SKM-1 treated with dmso at 0.1 percent for 144 hours (cell line): Measurements from ENCODE around the gene SP5.
"Not testable (repeated sequence)": the region's sequence is repeated elsewhere in the genome, so short reads cannot be mapped to it uniquely, and the experiment has no call there.

Source experiments
- DNase-seq: peaks from one replicate; lab custom pipeline; 2025; ENCODE audit not compliant: unreplicated experiment; lab: John Stamatoyannopoulos, UW

Gene SP5

DNA sequence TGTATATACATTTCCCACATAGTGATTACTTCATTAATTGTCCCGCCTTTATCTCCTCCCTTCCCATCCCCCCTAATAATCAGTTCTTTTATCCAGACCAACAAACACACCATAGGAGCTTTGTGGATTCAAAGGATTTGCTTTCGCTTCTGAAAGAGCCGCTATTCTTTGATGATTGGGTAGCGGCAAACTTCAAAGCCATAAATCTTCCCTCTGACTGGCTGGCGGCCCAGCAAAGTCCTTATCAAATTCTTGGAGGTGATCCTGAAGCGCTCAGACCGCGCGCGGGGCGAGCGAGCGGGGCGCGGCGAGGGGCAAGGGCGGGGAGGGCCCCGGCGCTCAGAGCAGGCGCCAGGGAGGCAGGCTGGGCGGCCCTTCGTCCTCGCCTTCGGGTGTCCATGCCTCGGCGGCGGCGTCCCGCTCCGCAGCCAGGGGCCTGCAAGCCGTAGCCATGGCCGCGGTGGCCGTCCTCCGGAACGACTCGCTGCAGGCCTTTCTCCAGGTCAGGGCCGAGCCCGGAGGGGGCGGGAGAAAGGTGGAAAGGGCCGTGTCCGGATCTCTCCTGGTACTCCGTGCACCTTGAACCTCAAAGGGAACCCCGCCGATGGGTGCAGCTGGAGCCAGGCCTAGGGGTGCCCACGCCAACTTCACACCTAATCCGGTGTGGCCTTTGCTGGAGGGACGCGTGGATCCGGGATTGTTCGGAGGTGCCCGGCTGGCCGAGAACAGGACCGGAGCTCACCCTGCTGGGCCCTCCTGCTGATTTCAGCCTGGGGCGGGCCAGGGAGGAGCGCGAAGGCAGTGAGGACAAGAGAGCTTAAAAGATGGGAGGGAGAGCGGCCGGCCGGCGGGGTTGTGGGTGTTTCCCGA, at the start of gene SP5:
SP5 (plus strand) TSS at position 276 of the 870 bp plus-strand sequence; CDS start at position 452, 176 bp downstream.
- DNase-seq, result no peak

DNA sequence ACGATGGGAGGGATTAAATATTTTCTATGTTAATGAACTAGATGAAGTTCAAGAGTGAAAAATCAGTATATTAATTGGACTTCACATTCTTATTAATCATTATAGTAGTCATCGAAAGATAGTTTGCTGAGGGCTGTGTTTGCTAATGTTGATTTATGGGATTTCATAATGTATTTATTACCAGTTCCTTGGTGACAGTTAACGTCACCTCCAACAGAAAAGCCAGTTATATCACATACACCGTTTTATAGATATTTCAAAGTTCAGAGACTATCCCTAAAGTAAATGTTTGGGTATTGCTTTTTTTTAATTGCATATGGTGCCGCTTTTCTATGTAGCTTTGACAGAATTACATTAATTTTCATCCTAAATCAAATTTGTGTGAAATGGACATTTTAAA, 49.4 kb upstream of the SP5 start:
- no peak for DNase-seq

DNA sequence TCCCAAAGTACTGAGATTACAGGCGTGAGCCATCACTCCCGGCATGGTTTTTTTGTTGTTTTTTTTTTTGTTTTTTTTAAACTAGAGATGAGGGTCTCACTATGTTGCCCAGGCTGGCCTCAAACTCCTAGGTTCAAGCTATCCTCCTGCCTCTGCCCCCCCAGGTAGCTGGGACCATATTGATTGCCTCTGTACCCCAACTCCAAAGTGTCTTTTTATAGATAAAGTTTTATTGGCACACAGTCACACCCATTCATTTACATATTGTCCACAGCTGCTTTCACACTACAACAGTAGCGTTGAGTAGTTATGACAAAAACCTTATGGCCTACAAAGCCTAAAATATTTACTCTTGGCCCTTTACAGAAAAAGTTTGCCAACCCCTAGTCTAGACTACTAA, 45.2 kb upstream of the SP5 start:
- no peak for DNase-seq

DNA sequence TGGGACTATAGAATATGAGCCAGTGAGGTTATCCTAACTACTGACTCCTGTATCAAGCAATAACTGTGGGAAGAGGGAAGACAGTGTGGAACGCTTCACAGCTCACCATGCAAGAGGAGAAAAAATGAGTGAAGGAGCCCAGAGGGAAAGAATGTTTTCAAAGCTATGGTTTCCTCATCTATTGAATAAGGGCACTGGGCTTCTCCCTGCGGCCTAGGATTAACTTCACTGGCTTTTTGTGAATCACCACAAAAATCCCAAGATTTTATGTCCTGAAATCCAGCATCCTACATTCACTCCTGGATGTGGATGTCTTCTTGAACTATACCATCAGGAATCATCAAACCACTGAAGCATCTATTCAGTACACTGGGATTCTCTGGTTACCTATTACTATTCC, 44.5 kb upstream of the SP5 start:
- DNase-seq, result no peak

DNA sequence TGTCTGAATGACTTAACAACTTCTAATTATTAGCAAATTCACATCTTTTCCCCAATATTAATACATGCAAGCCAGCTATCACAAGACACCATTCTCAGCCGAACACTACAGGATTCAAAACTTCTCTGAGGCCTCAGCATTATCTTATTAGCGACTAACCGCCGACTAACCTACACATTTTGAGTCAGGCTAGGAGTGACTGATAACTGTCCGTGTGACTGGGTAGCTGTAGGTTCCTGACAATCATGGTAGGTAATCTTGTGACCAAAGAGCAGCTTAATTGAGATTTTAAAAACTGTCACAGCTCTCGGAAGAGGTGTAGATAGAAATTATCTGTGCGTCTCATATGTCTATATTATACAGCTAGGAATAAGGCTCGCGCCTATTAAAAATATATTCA, 44.1 kb upstream of the SP5 start:
- no peak for DNase-seq

DNA sequence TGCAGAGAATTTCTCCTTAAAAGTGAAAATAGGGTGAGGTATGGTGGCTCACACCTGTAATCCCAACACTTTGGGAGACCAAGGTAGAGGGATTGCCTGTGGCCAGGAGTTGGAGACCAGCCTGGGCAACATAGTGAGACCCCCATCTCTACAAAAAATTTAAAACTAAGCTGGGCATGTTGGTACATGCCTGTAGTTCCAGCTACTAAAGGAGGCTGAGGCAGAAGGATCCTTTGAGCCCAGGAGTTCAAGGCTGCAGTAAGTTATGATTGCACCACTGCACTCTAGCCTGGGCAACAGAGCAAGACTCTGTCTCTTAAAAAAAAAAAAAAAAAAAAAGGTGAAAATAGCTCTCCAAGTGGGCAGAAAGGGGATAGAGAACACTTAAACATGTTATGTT, 40.9 kb upstream of the SP5 start:
- not testable (repeated sequence) for DNase-seq

DNA sequence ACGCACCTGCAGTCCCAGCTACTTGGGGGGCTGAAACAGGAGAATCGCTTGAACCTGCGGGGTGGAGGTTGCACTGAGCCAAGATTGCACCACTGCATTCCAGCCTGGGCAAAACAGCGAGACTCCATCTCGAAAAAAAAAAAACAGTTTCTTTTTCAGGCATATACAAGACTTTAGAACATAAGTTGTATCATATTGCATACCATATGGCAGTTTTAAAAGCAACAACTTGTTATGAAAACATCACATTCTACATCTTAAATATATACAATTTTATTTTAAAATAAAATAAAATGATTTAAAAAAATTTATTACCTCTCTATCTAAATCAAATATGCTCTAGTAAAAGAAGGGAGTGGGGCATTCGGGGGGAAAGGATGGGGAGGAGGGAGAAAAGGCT, 39.4 kb upstream of the SP5 start:
- DNase-seq, result no peak

DNA sequence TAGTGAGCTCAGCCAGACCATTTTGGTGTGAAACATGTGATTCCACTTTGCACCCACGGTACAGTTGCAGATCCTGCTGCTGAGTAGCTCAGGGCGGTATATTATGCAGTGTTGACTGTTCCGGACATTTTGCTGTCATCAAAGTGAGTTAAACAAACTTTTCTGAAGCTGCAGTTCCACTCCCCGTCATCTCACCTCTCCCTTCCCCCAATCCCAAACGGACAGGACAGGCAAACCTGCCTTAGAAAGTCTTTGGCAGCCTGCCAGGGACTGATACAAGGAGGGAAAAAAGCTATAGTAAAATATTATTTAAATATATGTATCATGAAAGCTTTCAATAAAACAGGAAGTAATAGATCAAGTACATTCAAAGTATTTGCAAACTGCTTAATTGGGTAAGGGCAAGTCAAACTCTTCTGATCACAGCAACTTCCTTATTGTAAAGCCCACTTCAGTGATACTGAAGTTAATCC, 35.5 kb upstream of the SP5 start:
- DNase-seq, result no peak

DNA sequence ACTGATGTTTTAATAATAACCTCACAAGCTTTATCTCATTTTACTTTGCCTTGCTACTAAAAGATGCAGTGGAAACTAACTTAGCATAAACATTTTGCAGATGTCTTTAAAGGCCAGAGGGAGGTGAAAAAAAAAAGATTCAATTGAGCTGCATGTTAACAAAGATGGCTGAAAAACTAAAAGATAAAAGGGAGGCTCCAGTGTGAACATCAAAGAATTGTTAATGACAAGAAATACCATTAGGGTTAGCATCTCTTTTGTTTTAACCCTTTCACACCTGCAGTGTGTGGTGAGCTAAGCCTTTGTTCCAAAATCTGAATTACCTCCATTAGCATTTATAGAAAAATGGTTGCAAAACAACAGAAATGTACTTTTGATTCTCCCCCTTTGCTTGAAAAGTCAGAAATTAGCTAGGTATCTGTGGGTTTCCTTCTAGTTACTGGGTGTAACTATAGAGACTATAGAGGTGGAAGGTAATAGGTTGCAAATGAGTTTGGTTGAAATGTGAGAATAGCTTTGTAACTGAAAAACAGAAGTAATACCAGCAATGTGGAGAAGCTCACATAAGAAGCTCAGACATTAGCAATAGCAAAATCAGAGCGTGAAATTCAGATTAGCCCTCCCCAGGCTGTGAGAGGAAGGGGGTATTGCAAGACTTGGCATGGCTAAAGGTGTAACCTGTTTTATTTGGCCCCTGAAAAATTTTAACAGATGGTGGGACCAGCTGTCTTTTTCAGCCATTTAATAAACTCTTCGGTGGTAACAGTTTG, 34.8 kb upstream of the SP5 start:
- DNase-seq, result no peak

DNA sequence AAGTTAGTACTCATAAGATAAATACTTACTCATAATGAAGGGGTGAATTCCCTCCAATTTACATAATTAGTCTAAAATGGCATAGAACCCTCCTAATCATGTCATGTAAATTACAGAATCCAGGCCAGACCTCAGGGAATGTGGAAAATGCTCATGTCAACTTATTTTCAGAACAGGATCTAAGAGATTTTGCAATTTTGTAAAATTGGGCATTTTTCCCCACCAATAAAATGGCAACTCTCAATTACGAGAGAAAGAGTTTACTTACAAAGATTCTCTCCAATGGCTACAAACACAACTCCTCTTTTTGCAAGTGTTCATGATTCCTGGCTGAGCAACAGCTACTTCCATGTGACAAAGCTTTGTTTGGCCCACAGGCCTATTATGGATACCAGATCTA, 33.8 kb upstream of the SP5 start:
- no peak for DNase-seq

DNA sequence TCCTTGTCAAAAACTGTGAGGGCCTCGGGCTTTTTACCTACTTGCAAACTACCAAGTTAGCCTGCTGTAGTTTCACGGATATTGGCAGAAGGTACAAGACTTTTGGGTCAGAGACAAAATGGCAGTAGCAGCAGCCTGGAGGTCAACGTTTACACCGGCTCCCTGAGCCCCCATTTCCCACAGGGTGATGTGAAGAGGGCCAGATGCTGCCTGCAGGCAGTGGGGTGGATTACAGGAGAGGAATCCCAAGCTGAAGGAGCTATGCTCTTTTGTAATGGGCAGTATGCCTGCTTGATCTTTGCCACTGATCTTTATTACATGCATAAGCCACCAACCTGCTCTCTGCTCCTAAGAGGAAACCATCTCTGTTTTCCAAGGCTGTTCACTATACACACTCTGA, 29.5 kb upstream of the SP5 start:
- no peak for DNase-seq

DNA sequence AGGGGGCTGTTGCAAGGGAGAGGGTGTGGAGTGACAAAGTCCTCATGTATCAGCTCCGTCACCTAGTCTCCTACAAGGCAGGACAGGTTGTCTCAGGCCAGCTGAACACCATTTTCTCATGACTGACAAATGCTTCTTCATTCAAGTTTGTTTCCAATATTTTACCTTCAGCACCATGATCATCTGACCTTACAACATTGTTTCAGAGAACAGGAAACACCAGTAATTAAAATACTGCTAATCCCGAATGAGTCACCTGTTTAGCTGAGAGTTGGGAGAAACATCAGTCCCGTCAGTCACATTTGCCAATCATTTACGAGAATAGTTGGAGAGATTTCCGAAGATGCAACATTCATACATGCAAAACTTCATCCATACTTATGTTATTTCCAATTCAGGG, 25.7 kb upstream of the SP5 start:
- DNase-seq, result no peak

DNA sequence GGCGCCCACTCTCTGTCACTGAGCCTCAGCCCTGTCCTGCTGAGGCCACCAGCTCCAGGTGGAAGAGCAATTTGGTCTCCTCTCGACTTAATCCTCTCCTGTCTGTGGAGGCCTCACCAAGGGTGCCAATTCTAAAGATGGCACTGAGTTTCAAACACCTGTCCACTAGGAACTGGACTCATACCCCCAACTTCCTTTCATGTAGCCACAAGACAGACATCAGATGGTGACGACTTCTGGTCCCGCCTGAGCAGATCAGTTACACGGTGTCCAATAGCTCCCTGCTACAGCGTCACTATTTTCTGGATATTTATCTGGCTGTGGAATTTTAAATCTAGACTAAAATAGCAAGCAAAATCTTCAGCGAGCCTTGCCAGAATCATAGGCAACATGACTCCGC, 24.5 kb upstream of the SP5 start:
- DNase-seq, result no peak

DNA sequence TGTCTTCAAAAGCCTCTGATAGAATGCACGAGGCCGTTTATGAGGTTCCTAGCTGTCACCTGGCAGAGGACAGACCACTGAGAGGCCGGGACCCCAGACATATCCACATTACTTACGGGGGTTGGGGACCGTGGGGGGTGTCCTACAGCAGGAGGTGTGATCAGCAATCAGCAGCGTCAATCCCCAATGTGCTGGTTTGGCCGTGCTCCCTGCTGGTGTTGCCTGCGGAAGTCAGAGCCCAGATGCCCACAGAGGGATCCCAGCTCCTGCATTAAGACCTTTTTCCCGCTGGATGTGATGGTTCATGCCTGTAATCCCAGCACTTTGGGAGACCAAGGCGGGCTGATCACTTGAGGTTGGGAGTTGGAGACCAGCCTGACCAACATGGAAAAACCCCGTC, 20.8 kb upstream of the SP5 start:
- DNase-seq, result no peak

DNA sequence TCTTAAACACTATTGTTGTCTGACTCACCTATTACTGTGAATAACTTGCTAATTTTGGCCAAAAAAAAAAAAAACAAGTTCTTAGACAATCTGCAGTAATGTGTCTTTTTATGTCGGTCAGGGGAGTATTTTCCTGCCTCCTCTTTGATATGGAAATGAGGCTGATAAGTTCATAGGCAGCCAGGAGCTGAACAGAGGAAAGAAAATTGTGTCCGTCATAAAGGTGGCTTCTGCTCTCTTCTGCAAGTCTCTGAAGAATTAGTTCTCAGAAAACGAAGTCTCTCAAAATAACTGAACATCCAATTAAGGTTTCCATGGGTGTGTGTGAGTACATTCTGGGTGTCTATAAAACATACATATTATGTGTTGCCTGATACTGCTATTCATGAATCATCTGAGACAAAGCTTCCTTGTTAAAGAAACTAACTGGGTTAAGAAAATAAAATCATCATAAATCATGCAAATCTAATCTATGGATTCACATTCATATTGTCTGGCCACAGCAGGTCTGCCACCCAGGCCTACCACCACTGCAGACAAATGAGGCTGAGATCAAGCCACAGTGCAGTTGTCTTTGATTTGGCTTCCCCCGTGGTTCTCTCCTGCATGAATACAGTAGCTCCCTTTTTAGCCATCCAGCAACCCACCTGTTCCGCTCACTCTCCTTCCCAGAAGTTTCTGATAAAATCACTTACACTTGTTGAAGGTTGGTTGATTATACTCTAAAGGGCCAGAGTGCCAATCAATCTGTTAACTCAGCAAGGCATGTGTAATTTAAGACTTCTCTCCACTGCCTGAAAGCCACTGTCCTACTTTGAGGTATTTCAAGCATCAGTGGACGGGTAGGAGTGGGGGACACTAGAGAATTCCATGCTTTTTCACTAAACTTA, 19.4 kb upstream of the SP5 start:
- DNase-seq, result no peak

DNA sequence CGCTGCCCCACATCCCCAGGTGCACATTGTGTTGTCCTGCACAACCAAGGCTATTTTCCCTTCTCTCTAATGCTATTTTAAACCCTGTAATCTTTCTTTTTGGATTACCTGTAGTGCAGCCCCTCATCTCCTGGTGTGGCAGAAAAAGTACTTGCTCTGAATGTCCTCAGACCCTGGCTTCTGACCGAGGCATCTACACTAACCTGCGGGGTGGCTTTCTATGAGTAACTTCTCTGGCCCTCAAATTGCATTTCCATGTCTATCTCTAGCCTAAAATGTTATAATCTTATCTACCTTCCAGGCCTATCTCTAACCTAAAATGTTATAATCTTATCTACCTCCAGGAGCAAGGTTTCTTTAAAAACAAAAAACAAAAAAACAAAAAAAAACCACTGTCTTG, 18.2 kb upstream of the SP5 start:
- no peak for DNase-seq

DNA sequence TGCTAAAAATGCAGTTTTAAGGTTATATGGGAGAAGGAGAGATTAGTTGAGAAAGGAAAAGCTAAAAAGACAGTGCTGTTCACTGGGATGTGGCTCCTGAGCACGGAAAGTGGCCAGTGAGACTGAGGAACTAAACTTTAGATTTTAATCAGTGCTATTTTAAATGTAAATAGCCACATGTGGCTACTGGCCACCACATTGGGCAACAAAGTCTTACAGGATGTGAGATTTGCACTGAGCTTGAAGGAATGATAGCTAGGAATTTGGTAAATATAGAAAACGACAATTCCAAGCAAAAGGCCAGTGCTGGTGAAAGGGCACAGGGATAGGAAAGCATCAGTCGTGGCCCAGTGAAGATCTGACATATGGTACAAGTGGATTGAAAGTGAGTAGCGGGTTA, 14.1 kb upstream of the SP5 start:
- no peak for DNase-seq

DNA sequence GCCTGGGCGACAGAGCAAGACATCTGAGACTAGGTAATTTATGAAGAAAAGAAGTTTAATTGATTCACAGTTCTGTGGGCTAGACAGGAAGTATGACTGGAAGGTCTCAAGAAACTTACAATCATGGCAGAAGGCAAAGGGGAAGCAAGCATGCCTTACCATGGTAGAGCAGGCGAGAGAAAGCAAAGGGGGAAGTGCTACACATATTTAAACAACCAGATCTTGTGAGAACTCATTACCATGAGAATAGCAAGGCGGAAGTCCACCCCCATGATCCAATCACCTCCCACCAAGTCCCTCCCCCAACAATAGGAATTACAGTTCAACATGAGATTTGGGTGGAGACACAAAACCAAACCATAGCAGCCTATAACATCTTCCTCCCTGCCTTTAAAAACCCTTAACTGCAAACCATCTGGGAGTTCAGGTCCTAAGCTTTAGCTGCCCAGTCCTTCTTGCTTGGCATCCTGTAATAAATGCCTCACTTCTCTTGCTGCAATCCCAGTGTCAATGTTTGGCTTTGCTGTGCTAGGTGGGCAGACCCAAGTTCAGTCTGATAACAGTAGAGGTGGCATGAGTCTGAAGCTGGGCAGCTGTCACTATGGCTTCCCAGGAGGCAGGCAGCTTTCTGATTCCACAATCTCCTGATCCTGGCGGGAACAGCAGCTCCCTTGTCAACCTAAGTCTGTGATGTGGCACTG, 11.2 kb upstream of the SP5 start:
- DNase-seq, result no peak

DNA sequence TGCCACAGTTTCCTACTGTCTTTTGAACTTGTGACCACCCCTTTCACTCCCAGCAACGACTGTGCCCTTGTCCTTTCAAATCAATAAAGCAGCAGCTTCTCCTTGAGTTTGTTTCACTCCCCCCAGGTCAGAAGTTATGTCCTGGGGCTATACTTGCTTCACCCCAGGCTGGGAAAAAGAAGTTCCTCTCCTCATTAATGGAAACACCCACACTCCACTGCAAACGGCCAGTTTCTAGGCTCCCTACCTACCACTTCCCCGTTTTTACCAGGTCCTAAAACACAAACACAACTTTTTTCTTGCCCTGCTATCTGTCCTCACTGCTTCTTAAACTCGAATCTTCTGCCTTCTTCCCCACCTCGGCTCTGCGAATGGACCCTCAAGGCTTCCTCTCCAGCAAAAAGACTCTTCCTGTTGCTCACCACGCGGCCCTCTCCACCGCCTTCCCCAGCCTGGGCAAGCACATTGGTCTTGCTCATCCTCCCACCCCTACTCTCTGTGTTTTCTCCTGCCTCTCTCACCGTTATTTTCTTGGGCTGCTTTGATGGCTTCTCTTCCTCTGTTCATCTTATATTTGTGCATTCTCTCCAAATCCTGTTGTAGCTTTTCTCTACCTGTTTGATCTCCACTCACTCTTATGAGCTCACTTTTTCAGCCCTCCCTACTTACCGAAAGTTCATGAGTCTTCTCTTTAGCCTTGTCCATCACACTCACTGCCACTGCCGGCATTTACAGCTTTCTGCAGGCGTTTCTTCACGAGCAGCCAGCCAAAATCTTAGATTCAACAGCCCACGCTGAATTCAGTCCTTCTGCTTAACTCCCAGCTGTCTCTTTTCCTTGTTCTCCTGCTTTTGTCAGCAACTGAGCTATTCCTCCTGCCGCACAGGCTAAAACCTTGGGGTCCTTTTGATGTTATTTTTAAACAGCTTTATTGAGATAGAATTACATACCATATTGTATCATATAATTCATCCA, 7.0 kb upstream of the SP5 start:
- DNase-seq, result peak; percentile 39

DNA sequence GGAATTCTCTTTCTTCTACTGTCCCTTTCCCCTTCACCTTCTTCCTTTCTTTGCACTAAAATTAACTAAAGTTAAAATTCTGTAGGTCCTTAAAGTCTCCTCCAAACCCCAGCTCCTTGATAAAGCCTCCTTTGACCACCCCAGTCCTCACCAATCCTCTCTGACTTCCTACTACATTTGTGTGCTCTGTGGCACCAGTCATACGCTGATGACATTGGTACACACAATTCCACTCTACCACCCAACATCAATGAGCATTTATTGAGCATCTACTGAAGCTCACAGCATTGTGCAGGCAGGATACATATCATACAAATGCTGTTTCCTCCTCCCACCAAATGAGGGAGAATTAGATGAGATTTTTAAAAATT, 4.5 kb upstream of the SP5 start:
- no peak for DNase-seq
